DOHH2 (cell line): ENCODE data around the gene WWOX.

ENCODE experiments used
- EZH2phosphoT487 ChIP-seq: fragments of 200-600 bp; sonication (generic); IDR thresholded peaks from 2 replicates; pipeline ENCODE4 v1.6.1; 2017; ENCODE audit warnings: borderline replicate concordance, mild to moderate bottlenecking, antibody characterized with exemption, low read length, moderate library complexity, mixed read lengths
- TF ChIP-seq, protein P1 (sequence below): fragments of 200-600 bp; sonication (generic); IDR thresholded peaks from one replicate; pipeline ENCODE4 v1.5.1; 2014; ENCODE audit warnings: antibody characterized with exemption, mild to moderate bottlenecking, low read depth, low read length; ENCODE audit not compliant: poor library complexity, severe bottlenecking

- TF ChIP-seq, protein P1, sequence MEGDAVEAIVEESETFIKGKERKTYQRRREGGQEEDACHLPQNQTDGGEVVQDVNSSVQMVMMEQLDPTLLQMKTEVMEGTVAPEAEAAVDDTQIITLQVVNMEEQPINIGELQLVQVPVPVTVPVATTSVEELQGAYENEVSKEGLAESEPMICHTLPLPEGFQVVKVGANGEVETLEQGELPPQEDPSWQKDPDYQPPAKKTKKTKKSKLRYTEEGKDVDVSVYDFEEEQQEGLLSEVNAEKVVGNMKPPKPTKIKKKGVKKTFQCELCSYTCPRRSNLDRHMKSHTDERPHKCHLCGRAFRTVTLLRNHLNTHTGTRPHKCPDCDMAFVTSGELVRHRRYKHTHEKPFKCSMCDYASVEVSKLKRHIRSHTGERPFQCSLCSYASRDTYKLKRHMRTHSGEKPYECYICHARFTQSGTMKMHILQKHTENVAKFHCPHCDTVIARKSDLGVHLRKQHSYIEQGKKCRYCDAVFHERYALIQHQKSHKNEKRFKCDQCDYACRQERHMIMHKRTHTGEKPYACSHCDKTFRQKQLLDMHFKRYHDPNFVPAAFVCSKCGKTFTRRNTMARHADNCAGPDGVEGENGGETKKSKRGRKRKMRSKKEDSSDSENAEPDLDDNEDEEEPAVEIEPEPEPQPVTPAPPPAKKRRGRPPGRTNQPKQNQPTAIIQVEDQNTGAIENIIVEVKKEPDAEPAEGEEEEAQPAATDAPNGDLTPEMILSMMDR = no peak
- no peak for TF ChIP-seq EZH2phosphoT487
Measured at GRCh38 chr16:78118469-78119025, 19.1 kb downstream of the WWOX start.
